K562 (cell line): ENCODE measurements around the gene PSMD8. TPM values are rescaled to one million over a fixed set of nuclear protein-coding genes. Genes with fewer than 3 reads are reported as not detected.

Experiments used
- ATAC-seq: fragments of 200-7000 bp; cut with Tn5 transposase; 3 replicates; pipeline ENCODE4 v1.9.1; 2020; ENCODE audit warnings: moderate library complexity
- BruUV-seq: library from RNA; stranded (reverse); fragments of 400-500 nt; replicated peaks from 2 replicates; lab custom pipeline; 2021; lab: Mats Ljungman, UMichigan
- CTCF ChIA-PET: fragments of 300-600 bp; formaldehyde crosslinking; extraction: SDS; loops from one replicate; lab custom pipeline; 2021; ENCODE audit warnings: low intra/inter-chr PET ratio; lab: Yijun Ruan, JAX
- POLR2A ChIA-PET: fragments of 300-600, 350-650 bp; sonication (Branson Sonifier 250); formaldehyde crosslinking; extraction: SDS; loops from one replicate; lab custom pipeline; 2021; ENCODE audit warnings: antibody characterized with exemption, inconsistent platforms; lab: Yijun Ruan, JAX
- DNase-seq, 4 experiments: peaks; one replicate each; pipeline versions ENCODE4 v3.0.0 to v3.0.0-alpha.2; 2011 to 2018; ENCODE audit warnings: low spot score in 3 of 4, mixed read lengths in 3 of 4; ENCODE audit errors: extremely low read depth in 1 of 4
- FAIRE-seq: peaks from 2 replicates; lab custom pipeline; 2011; peaks lifted over from hg19 to GRCh38; lab: Jason Lieb, UNC
- H2AFZ ChIP-seq: 2 replicates; pipeline ENCODE4 v1.6.0; 2011; ENCODE audit warnings: low read depth, low read length, control low read depth, inconsistent platforms
- H3K27ac ChIP-seq: fragments of 200-600 bp; 3 replicates; pipeline ENCODE4 v1.8.0; 2011; ENCODE audit warnings: low read depth, mild to moderate bottlenecking, control low read depth, inconsistent platforms, low read length, moderate library complexity, mixed read lengths; ENCODE audit errors: extremely low read depth
- H3K27me3 ChIP-seq, 2 experiments: fragments of 300-600 bp in 1 of 2; 2 replicates in 1 of 2; 3 replicates in 1 of 2; pipeline versions ENCODE4 v1.6.0 to v1.8.0; 2011; ENCODE audit warnings: inconsistent platforms in 2 of 2, low read length in 2 of 2, mild to moderate bottlenecking in 1 of 2, mixed read lengths in 1 of 2, moderate library complexity in 1 of 2; ENCODE audit not compliant: control insufficient read depth in 2 of 2, insufficient read depth in 2 of 2
- H3K36me3 ChIP-seq: fragments of 300-600 bp; 3 replicates; pipeline ENCODE4 v1.8.0; 2011; ENCODE audit warnings: mild to moderate bottlenecking, low read length, inconsistent platforms; ENCODE audit not compliant: control insufficient read depth, insufficient read depth
- H3K4me1 ChIP-seq, 2 experiments: fragments of 200-600 bp in 1 of 2; replicated peaks in 1 of 2; 2 replicates in 1 of 2; 3 replicates in 1 of 2; pipeline versions ENCODE4 v1.5.1 to v1.8.0; 2011; ENCODE audit warnings: inconsistent platforms in 2 of 2, low read length in 2 of 2, mild to moderate bottlenecking in 1 of 2, mixed read lengths in 1 of 2, moderate library complexity in 1 of 2; ENCODE audit not compliant: control insufficient read depth in 2 of 2, insufficient read depth in 2 of 2
- H3K4me2 ChIP-seq: 2 replicates; pipeline ENCODE4 v1.6.1; 2011; ENCODE audit warnings: low read length, control low read depth, inconsistent platforms, mixed read lengths; ENCODE audit not compliant: insufficient read depth
- H3K4me3 ChIP-seq: fragments of 200-600 bp; sonication (generic), shearing (Covaris generic); 2 replicates; pipeline ENCODE4 v1.5.1; 2016; ENCODE audit warnings: control low read depth, inconsistent platforms
- H3K79me2 ChIP-seq: fragments of 200-600 bp; 3 replicates; pipeline ENCODE4 v1.8.0; 2011; ENCODE audit warnings: low read length, inconsistent platforms; ENCODE audit not compliant: control insufficient read depth, insufficient read depth
- H3K9ac ChIP-seq, 2 experiments: 2 replicates each; pipeline versions ENCODE4 v1.6.0 to v1.6.1; 2011; ENCODE audit warnings: low read depth in 2 of 2, low read length in 2 of 2, control low read depth in 1 of 2, inconsistent platforms in 1 of 2, mild to moderate bottlenecking in 1 of 2, mixed read lengths in 1 of 2; ENCODE audit not compliant: insufficient read depth in 1 of 2
- H3K9me1 ChIP-seq: one replicate; pipeline ENCODE4 v1.6.0; 2011; ENCODE audit warnings: inconsistent platforms, mild to moderate bottlenecking, low read length, moderate library complexity; ENCODE audit not compliant: control insufficient read depth, insufficient read depth
- H3K9me3 ChIP-seq: replicated peaks from 2 replicates; pipeline ENCODE4 v1.5.1; 2011; ENCODE audit warnings: low read depth, low read length, inconsistent platforms; ENCODE audit not compliant: control insufficient read depth, insufficient read depth
- H4K20me1 ChIP-seq: replicated peaks from 2 replicates; pipeline ENCODE4 v1.6.1; 2011; ENCODE audit warnings: low read length, inconsistent platforms, mixed read lengths; ENCODE audit not compliant: control insufficient read depth, insufficient read depth
- ARID1B ChIP-seq: fragments of 450-650 bp; IDR thresholded peaks from 2 replicates; pipeline ENCODE4 v1.6.1; 2016; ENCODE audit warnings: antibody characterized with exemption, mild to moderate bottlenecking, inconsistent platforms
- CUX1 ChIP-seq: fragments of 200-800 bp; sonication (Bioruptor generic); IDR thresholded peaks from 2 replicates; pipeline ENCODE4 v1.6.1; 2016; ENCODE audit warnings: missing genetic modification characterization, missing compliant biosample characterization
- FOXJ2 ChIP-seq: fragments of 200-800 bp; sonication (Bioruptor generic); IDR thresholded peaks from 2 replicates; pipeline ENCODE4 v1.6.1; 2016; ENCODE audit warnings: missing genetic modification characterization, missing compliant biosample characterization
- FOXJ3 ChIP-seq: sonication (generic); formaldehyde crosslinking; IDR thresholded peaks from 2 replicates; pipeline ENCODE4 v1.4.0; 2020; ENCODE audit warnings: mild to moderate bottlenecking, missing genetic modification reagents
- GTF2A2 ChIP-seq: IDR thresholded peaks from 2 replicates; pipeline ENCODE4 v1.6.1; 2016; ENCODE audit warnings: mild to moderate bottlenecking, missing genetic modification characterization, missing compliant biosample characterization
- HEY1 ChIP-seq: fragments of 250-450 bp; sonication (Bioruptor Pico); IDR thresholded peaks from 2 replicates; pipeline ENCODE4 v1.5.0; 2020; ENCODE audit warnings: mild to moderate bottlenecking, moderate library complexity, borderline replicate concordance
- MAFG ChIP-seq: fragments of 450-650 bp; conservative IDR thresholded peaks from 2 replicates; pipeline ENCODE4 v1.6.1; 2016; ENCODE audit warnings: missing genetic modification characterization, missing compliant biosample characterization
- MTA3 ChIP-seq: fragments of 450-650 bp; formaldehyde crosslinking; IDR thresholded peaks from 2 replicates; pipeline ENCODE4 v1.6.1; 2017; ENCODE audit warnings: mild to moderate bottlenecking, borderline replicate concordance
- PURB ChIP-seq: sonication (generic); formaldehyde crosslinking; IDR thresholded peaks from 2 replicates; pipeline ENCODE4 v1.9.0; 2021; ENCODE audit warnings: low read depth, mild to moderate bottlenecking, missing genetic modification reagents
- RBFOX2 ChIP-seq: fragments of 200-400 bp; formaldehyde crosslinking; IDR thresholded peaks from 2 replicates; pipeline ENCODE4 v1.6.1; 2017; ENCODE audit warnings: low read depth, mild to moderate bottlenecking, low read length, moderate library complexity
- YBX1 ChIP-seq: fragments of 450-650 bp; IDR thresholded peaks from 2 replicates; pipeline ENCODE4 v1.7.1; 2016; ENCODE audit warnings: mild to moderate bottlenecking
- ZNF76 ChIP-seq: fragments of 250-450 bp; sonication (Bioruptor Pico); IDR thresholded peaks from 2 replicates; pipeline ENCODE4 v1.4.0; 2020; ENCODE audit warnings: mild to moderate bottlenecking, moderate library complexity, borderline replicate concordance
- WGBS: fragments of 100-300 bp; shearing (Covaris generic); methylation state at CpG from one replicate; pipeline ENCODE4 v1.1.6; 2016; ENCODE audit warnings: low coverage, mixed read lengths; ENCODE audit not compliant: insufficient coverage; ENCODE audit errors: missing lambda C conversion rate; 5-methylcytosine and 5-hydroxymethylcytosine counted together
- in situ Hi-C: fragments of 300-500 bp; cut with MboI; formaldehyde crosslinking; loops from 4 replicates; pipeline ENCODE4 v1.15.0; 2018; ENCODE audit warnings: inconsistent platforms, mixed read lengths
- intact Hi-C: fragments of 100-400 bp; cut with micrococcal nuclease; formaldehyde crosslinking; loops from 2 replicates; pipeline ENCODE4 v1.14.2; 2022
- polyA plus RNA-seq, 8 experiments: library from polyadenylated mRNA; depleted of rRNA in 4 of 8; stranded (reverse) in 5 of 8; unstranded in 3 of 8; fragments of >200 nt; fragmentation: Nextera tagmentation in 2 of 8; fragmentation: Illumina TruSeq in 1 of 8; extraction: Ambion mirVana in 2 of 8; extraction: Trizol in 1 of 8; gene quantifications; 2 replicates each; pipeline versions ENCODE4 v1.2.1 to v1.2.3, GENCODE V29; 2011 to 2014; ENCODE audit warnings: inconsistent platforms in 1 of 8, missing spikeins in 1 of 8
- total RNA-seq, 7 experiments: library from RNA; depleted of rRNA in 6 of 7; stranded (reverse); fragments of >200 nt in 6 of 7; fragmentation: Illumina TruSeq in 2 of 7; extraction: Trizol in 2 of 7; gene quantifications; 2 replicates each; pipeline versions ENCODE4 v1.2.1 to v1.2.3, GENCODE V29; 2011 to 2021; ENCODE audit warnings: low replicate concordance in 1 of 7

The PSMD8 gene
- total and polyA plus RNA-seq, 9 of the 15 experiments (the other 6 are each of a cell fraction or from before 2014, with no cell fraction given): 130 to 583 (median 315) TPM

- ATAC-seq (no peak), DNase-seq (no peak), FAIRE-seq (no peak)
- 44% methylated on average over 3 of the region's 3 CpGs for WGBS
- Histone ChIP-seq H3K4me3 (no peak overlapping the region), H4K20me1 (no peaks in the 10 kb centered on the region), H2AFZ (no peak overlapping the region), H3K4me1 (peaks cover 6 to 30% of the 10 kb centered on the region in 2 experiments; a peak in 4 of 5 replicates), H3K4me2 (no peak overlapping the region), H3K36me3 (peaks cover 11% of the 10 kb centered on the region; the same call in 1 of the 3 replicates), H3K9me3 (no peaks in the 10 kb centered on the region), H3K9me1 (no peaks in the 10 kb centered on the region), H3K27me3 (no peaks in the 10 kb centered on the region), H3K27ac (no peak overlapping the region), H3K79me2 (peaks cover 17% of the 10 kb centered on the region; the same call in 2 of the 3 replicates), H3K9ac (no peak overlapping the region)
- in situ Hi-C loops: loop anchor here (5.0 kb wide), 1 partner anchor 231 kb away; no protein-coding TSS in a partner anchor
- CTCF ChIA-PET: interaction anchor here (0.6 kb wide), 1 partner anchor 576 kb away, joined by 3 read pairs; no protein-coding TSS in a partner anchor
- TF ChIP-seq RBFOX2: no peak
- no peak for TF ChIP-seq YBX1
- 0 out of 2 replicates have a peak, but pooled peaks have one; percentile 33 for TF ChIP-seq FOXJ3 (CRISPR knock-in tag)
- peak; percentile 97 for TF ChIP-seq FOXJ2
- no peak for TF ChIP-seq GTF2A2 (tag)
- TF ChIP-seq PURB (CRISPR knock-in tag): no peak
- TF ChIP-seq ZNF76 (CRISPR knock-in tag): no peak
- TF ChIP-seq MTA3: no peak
- no peak for TF ChIP-seq ARID1B
- no peak for TF ChIP-seq MAFG (tag)
- no peak for TF ChIP-seq CUX1 (CRISPR knock-in tag)
- no peak for TF ChIP-seq HEY1 (CRISPR knock-in tag)
- POLR2A ChIA-PET: interaction anchor here (0.6 kb wide), 1 partner anchor 181 kb away, joined by 3 read pairs; no protein-coding TSS in a partner anchor
- intact Hi-C loops: loop anchor here (5.0 kb wide), 1 partner anchor 551 kb away; no protein-coding TSS in a partner anchor
- BruUV-seq: no TSS peak
These were observed 26.8 kb downstream of the PSMD8 start for GRCh38 chr19:38401148-38401547.
